ENCODE measurements around the gene COX4I2. TPM values are rescaled to one million over a fixed set of nuclear protein-coding genes. Genes with fewer than 3 reads are reported as not detected.
"Not testable (repeated sequence)": the region's sequence is repeated elsewhere in the genome, so short reads cannot be mapped to it uniquely, and the experiment has no call there.

The COX4I2 gene
- total RNA-seq, 1 experiment from 2014 or later: not detected

- no peaks in the 10 kb centered on the region for H3K27me3 ChIP-seq (replicated peaks; ENCODE audit: insufficient read depth, low read depth, low read length, poor library complexity)
- H3K9me3 ChIP-seq (ENCODE audit: low read depth, low read length, poor library complexity, severe bottlenecking): no peaks in the 10 kb centered on the region
- POLR2A ChIA-PET (ENCODE audit: low non-redundant PET): no interaction called here
- H3K4me3 ChIP-seq (ENCODE audit: low read depth, low read length, poor library complexity, severe bottlenecking): no peak overlapping the region
- H3K36me3 ChIP-seq (ENCODE audit: insufficient read depth, low read length, poor library complexity, severe bottlenecking): no peaks in the 10 kb centered on the region
- CTCF ChIA-PET: no interaction called here
- BruUV-seq (replicated peaks): no TSS peak
- H3K27ac ChIP-seq (ENCODE audit: low read depth, low read length, poor library complexity, severe bottlenecking): no peak overlapping the region
- TF ChIP-seq, protein P1, sequence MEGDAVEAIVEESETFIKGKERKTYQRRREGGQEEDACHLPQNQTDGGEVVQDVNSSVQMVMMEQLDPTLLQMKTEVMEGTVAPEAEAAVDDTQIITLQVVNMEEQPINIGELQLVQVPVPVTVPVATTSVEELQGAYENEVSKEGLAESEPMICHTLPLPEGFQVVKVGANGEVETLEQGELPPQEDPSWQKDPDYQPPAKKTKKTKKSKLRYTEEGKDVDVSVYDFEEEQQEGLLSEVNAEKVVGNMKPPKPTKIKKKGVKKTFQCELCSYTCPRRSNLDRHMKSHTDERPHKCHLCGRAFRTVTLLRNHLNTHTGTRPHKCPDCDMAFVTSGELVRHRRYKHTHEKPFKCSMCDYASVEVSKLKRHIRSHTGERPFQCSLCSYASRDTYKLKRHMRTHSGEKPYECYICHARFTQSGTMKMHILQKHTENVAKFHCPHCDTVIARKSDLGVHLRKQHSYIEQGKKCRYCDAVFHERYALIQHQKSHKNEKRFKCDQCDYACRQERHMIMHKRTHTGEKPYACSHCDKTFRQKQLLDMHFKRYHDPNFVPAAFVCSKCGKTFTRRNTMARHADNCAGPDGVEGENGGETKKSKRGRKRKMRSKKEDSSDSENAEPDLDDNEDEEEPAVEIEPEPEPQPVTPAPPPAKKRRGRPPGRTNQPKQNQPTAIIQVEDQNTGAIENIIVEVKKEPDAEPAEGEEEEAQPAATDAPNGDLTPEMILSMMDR (conservative IDR thresholded peaks at IDR 0.05; ENCODE audit: low read depth, low read length): no peak
- no peak for TF ChIP-seq EZH2 (IDR thresholded peaks at IDR 0.05; ENCODE audit: borderline replicate concordance, low read depth, low read length, poor library complexity, severe bottlenecking)
- H3K4me1 ChIP-seq (ENCODE audit: insufficient read depth, low read length, poor library complexity, severe bottlenecking): no peaks in the 10 kb centered on the region
- DNase-seq (ENCODE audit: low spot score): no peak
- intact Hi-C loops (cut with micrococcal nuclease; ENCODE audit: unreplicated experiment): no loop called here
Measured at GRCh38 chr20:31617432-31618104, 20.1 kb upstream of the COX4I2 start.

DNA sequence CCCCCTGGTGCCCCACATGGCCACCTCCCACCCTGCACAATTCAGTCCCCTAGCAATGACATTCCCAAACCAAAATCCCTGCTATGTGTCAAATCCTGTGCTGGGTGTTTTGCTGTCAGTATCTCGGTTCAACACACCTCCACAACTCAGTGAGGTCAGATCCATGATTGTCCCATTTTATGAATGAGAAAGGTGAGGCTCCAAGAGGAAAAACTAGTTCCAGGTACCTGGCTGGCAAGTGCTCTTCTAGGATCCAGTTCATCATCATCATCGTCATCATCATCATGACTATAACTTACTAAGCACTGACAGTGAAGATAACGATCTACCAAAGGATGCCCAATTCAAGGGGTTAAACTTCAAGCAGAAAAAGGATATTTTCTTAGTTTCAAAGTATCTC, 17.5 kb upstream of the COX4I2 start:
- Histone ChIP-seq H3K4me3 (ENCODE audit: low read depth, low read length, poor library complexity, severe bottlenecking) (no peak overlapping the region), H3K9me3 (ENCODE audit: low read depth, low read length, poor library complexity, severe bottlenecking) (no peaks in the 10 kb centered on the region), H3K27ac (ENCODE audit: low read depth, low read length, poor library complexity, severe bottlenecking) (no peak overlapping the region), H3K4me1 (ENCODE audit: insufficient read depth, low read length, poor library complexity, severe bottlenecking) (no peaks in the 10 kb centered on the region), H3K27me3 (replicated peaks; ENCODE audit: insufficient read depth, low read depth, low read length, poor library complexity) (no peaks in the 10 kb centered on the region), H3K36me3 (ENCODE audit: insufficient read depth, low read length, poor library complexity, severe bottlenecking) (no peaks in the 10 kb centered on the region)
- ChIA-PET POLR2A (ENCODE audit: low non-redundant PET) (no interaction called here), CTCF (no interaction called here)
- DNase-seq (ENCODE audit: low spot score): no peak
- TF ChIP-seq, protein P1 (conservative IDR thresholded peaks at IDR 0.05; ENCODE audit: low read depth, low read length): no peak
- TF ChIP-seq EZH2 (IDR thresholded peaks at IDR 0.05; ENCODE audit: borderline replicate concordance, low read depth, low read length, poor library complexity, severe bottlenecking): no peak
- intact Hi-C loops (cut with micrococcal nuclease; ENCODE audit: unreplicated experiment): no loop called here
- no TSS peak for BruUV-seq (replicated peaks)

DNA sequence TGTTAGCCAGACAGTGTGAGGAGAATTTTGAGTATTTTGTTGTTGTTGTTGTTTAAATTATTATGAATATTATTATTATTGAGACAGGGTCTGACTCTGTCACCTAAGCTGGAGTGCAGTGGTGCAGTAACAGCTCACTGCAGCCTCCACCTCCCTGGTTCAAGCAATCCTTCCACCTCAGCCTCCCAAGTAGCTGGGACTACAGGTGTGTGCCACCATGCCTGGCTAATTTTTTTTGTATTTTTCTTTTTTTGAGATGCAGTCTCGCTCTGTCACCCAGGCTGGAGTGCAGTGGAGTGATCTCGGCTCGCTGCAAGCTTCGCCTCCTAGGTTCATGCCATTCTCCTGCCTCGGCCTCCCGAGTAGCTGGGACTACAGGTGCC, 14.6 kb upstream of the COX4I2 start:
- BruUV-seq (replicated peaks); DNase-seq (ENCODE audit: low spot score); H3K4me3 ChIP-seq (ENCODE audit: low read depth, low read length, poor library complexity, severe bottlenecking); H3K27ac ChIP-seq (ENCODE audit: low read depth, low read length, poor library complexity, severe bottlenecking); POLR2A ChIA-PET (ENCODE audit: low non-redundant PET); CTCF ChIA-PET; H3K36me3 ChIP-seq (ENCODE audit: insufficient read depth, low read length, poor library complexity, severe bottlenecking); intact Hi-C loops (cut with micrococcal nuclease; ENCODE audit: unreplicated experiment); H3K27me3 ChIP-seq (replicated peaks; ENCODE audit: insufficient read depth, low read depth, low read length, poor library complexity); H3K4me1 ChIP-seq (ENCODE audit: insufficient read depth, low read length, poor library complexity, severe bottlenecking); H3K9me3 ChIP-seq (ENCODE audit: low read depth, low read length, poor library complexity, severe bottlenecking): not testable (repeated sequence)

DNA sequence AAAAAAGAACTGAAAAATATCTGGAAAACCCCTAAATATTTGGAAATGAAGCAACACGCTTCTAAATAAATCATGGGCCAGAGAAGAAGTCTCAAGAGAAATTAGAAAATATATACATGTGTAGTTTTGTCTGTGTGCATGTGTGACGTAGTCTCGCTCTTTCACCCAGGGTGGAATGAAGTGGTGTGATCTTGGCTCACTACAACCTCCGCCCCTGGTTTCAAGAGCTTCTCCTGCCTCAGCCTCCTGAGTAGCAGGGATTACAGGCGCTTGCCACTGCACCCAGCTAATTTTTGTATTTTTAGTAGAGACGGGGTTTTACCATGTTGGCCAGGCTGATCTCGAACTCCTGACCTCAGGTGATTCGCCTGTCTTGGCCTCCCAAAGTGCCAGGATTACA, 11.2 kb upstream of the COX4I2 start:
- intact Hi-C loops (cut with micrococcal nuclease; ENCODE audit: unreplicated experiment); H3K9me3 ChIP-seq (ENCODE audit: low read depth, low read length, poor library complexity, severe bottlenecking); POLR2A ChIA-PET (ENCODE audit: low non-redundant PET); H3K36me3 ChIP-seq (ENCODE audit: insufficient read depth, low read length, poor library complexity, severe bottlenecking); H3K27me3 ChIP-seq (replicated peaks; ENCODE audit: insufficient read depth, low read depth, low read length, poor library complexity); CTCF ChIA-PET; DNase-seq (ENCODE audit: low spot score); BruUV-seq (replicated peaks); H3K27ac ChIP-seq (ENCODE audit: low read depth, low read length, poor library complexity, severe bottlenecking); H3K4me1 ChIP-seq (ENCODE audit: insufficient read depth, low read length, poor library complexity, severe bottlenecking); H3K4me3 ChIP-seq (ENCODE audit: low read depth, low read length, poor library complexity, severe bottlenecking): not testable (repeated sequence)

DNA sequence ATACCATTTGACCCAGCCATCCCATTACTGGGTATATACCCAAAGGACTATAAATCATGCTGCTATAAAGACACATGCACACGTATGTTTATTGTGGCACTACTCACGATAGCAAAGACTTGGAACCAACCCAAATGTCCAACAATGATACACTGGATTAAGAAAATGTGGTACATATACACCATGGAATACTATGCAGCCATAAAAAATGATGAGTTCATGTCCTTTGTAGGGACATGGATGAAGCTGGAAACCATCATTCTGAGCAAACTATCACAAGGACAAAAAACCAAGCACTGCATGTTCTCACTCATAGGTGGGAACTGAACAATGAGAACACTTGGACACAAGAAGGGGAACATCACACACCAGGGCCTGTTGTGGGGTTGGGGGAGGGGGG, 9.7 kb upstream of the COX4I2 start:
- BruUV-seq (replicated peaks); H3K4me3 ChIP-seq (ENCODE audit: low read depth, low read length, poor library complexity, severe bottlenecking); intact Hi-C loops (cut with micrococcal nuclease; ENCODE audit: unreplicated experiment); DNase-seq (ENCODE audit: low spot score); H3K27ac ChIP-seq (ENCODE audit: low read depth, low read length, poor library complexity, severe bottlenecking); H3K4me1 ChIP-seq (ENCODE audit: insufficient read depth, low read length, poor library complexity, severe bottlenecking); CTCF ChIA-PET; POLR2A ChIA-PET (ENCODE audit: low non-redundant PET); H3K9me3 ChIP-seq (ENCODE audit: low read depth, low read length, poor library complexity, severe bottlenecking); H3K36me3 ChIP-seq (ENCODE audit: insufficient read depth, low read length, poor library complexity, severe bottlenecking); H3K27me3 ChIP-seq (replicated peaks; ENCODE audit: insufficient read depth, low read depth, low read length, poor library complexity): not testable (repeated sequence)

Data from A673 (cell line).